ENCODE results near the gene MYOD1. TPM values are rescaled to one million over a fixed set of nuclear protein-coding genes. Genes with fewer than 3 reads are reported as not detected.

The MYOD1 gene
- total and polyA plus RNA-seq, 2 of the 13 experiments (the other 11 are each of a cell fraction or from before 2014, with no cell fraction given): not detected

Other genes starting within 250 kb of the MYOD1 start
- not detected in 2 replicates for gene ABCC8, start 242.7 kb upstream of the MYOD1 start, total RNA-seq (2016; rRNA removed; fragmentation: Illumina TruSeq; extraction: Trizol)
- not detected in 2 replicates for gene ABCC8, start 242.7 kb upstream of the MYOD1 start, polyA plus RNA-seq (2011; rRNA removed)
- not detected in 2 replicates for gene USH1C, start 175.2 kb upstream of the MYOD1 start, total RNA-seq (2016; rRNA removed; fragmentation: Illumina TruSeq; extraction: Trizol)
- not detected in 2 replicates for gene USH1C, start 175.2 kb upstream of the MYOD1 start, polyA plus RNA-seq (2011; rRNA removed)
- not detected in 2 replicates for gene OTOG, start 172.3 kb upstream of the MYOD1 start, total RNA-seq (2016; rRNA removed; fragmentation: Illumina TruSeq; extraction: Trizol)
- gene OTOG, start 172.3 kb upstream of the MYOD1 start, polyA plus RNA-seq (2011; rRNA removed): not detected in 2 replicates
- 0.03 and 0.04 TPM in 2 replicates for gene KCNC1, start 15.2 kb downstream of the MYOD1 start, total RNA-seq (2016; rRNA removed; fragmentation: Illumina TruSeq; extraction: Trizol)
- 0.01 TPM in 1 of 2 replicates, not detected in the other for gene KCNC1, start 15.2 kb downstream of the MYOD1 start, polyA plus RNA-seq (2011; rRNA removed)